SU-DHL-6 (cell line): Measurements from ENCODE around the gene RAPGEF5.

Experiments
- CTCF ChIP-seq: fragments of 200-600 bp; sonication (generic); IDR thresholded peaks from one replicate; pipeline ENCODE4 v1.5.1; 2017; ENCODE audit warnings: antibody characterized with exemption, mild to moderate bottlenecking, low read length, moderate library complexity; ENCODE audit not compliant: insufficient read depth, poor library complexity, severe bottlenecking
- EZH2phosphoT487 ChIP-seq: fragments of 200-600 bp; sonication (generic), shearing (Covaris generic); conservative IDR thresholded peaks from 2 replicates; pipeline ENCODE4 v1.6.1; 2018; ENCODE audit warnings: mild to moderate bottlenecking, antibody characterized with exemption, low read length, moderate library complexity, mixed read lengths

- no peak for TF ChIP-seq CTCF
- TF ChIP-seq EZH2phosphoT487: no peak
Observed at GRCh38 chr7:22296916-22297315, 60.0 kb downstream of the RAPGEF5 start.
